ENCODE results near the gene CTCFL. TPM values are rescaled to one million over a fixed set of nuclear protein-coding genes. Genes with fewer than 3 reads are reported as not detected.

CTCFL gene
- total RNA-seq, 4 donors from 2014 or later, result not detected

DNA sequence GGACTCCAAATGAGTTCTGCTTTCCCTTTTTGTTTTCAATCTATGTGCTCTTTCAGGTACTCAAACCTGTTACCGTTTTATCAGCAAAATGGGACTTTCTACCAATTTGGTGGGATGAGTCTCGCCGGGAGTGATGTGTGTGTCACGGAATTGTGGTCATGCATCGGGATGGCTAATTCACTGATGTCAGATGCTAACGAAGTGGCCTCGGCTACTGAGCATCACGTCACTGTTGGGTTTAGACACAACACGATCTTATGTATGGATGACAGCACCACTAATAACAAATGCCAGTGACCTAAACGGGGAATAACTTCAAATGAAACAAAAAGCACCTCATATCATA lies 34.3 kb upstream of the CTCFL start:
- no peak overlapping the region for H3K4me3 ChIP-seq
- peaks cover 0 to 45% of the 10 kb centered on the region in 2 donors for H3K27me3 ChIP-seq
- DNase-seq (ENCODE audit: low spot score in 2 of 2), result no peak
- H3K36me3 ChIP-seq, result no peaks in the 10 kb centered on the region
- TF ChIP-seq POLR2A (IDR thresholded peaks at IDR 0.05) (no peak), EP300 (IDR thresholded peaks at IDR 0.05) (no peak)
- TF ChIP-seq, protein P1, sequence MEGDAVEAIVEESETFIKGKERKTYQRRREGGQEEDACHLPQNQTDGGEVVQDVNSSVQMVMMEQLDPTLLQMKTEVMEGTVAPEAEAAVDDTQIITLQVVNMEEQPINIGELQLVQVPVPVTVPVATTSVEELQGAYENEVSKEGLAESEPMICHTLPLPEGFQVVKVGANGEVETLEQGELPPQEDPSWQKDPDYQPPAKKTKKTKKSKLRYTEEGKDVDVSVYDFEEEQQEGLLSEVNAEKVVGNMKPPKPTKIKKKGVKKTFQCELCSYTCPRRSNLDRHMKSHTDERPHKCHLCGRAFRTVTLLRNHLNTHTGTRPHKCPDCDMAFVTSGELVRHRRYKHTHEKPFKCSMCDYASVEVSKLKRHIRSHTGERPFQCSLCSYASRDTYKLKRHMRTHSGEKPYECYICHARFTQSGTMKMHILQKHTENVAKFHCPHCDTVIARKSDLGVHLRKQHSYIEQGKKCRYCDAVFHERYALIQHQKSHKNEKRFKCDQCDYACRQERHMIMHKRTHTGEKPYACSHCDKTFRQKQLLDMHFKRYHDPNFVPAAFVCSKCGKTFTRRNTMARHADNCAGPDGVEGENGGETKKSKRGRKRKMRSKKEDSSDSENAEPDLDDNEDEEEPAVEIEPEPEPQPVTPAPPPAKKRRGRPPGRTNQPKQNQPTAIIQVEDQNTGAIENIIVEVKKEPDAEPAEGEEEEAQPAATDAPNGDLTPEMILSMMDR (IDR thresholded peaks at IDR 0.05), result no peak
- H3K9me3 ChIP-seq, result no peaks in the 10 kb centered on the region
- H3K4me1 ChIP-seq, result peaks cover 0 to 8% (median 0%) of the 10 kb centered on the region in 4 donors
- 82 to 89% methylated on average over 10 of the region's 10 CpGs for WGBS, 2 donors
- no peak overlapping the region for H3K27ac ChIP-seq

DNA sequence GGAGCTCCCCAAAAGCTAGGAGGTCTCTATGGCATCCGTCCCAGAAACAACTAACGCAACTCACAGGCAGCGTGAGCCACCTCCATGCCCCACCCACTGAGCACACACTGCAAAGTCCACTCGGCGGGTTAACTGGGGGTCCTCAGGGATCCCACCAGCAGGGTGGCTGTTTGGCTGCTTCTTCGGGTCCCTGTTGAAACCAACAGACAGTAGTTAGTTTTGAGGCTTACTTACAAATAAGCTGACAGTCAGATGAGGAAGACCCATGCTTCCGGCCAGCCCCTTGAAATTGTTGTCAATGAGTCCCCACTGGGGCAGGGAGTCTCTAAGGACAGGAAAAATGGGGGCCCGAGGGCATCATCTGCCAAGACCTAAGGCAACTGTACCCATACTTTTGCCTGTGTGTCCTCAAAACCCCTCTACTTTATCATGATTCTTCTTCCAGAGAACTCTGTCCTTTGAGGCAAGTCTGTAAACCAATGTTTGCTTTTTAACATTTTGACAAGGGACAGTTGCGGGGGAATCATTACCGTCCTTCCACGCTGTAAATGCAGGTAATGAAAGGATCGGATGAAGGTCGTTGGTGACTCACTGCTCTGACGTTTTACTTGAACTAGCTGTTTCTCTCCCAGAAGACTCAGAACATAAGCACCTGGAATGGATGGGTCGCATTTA lies 33.8 kb upstream of the CTCFL start:
- 57 to 61% methylated on average over 14 to 15 of the region's 15 CpGs for WGBS, 2 donors
- Histone ChIP-seq H3K4me3 (no peak overlapping the region), H3K27me3 (peaks cover 0 to 45% of the 10 kb centered on the region in 2 donors), H3K9me3 (no peaks in the 10 kb centered on the region), H3K27ac (no peak overlapping the region), H3K4me1 (peaks cover 0 to 8% (median 0%) of the 10 kb centered on the region in 4 donors), H3K36me3 (no peaks in the 10 kb centered on the region)
- DNase-seq (ENCODE audit: low spot score in 2 of 2), result no peak
- TF ChIP-seq EP300 (IDR thresholded peaks at IDR 0.05) (no peak), POLR2A (IDR thresholded peaks at IDR 0.05) (no peak)
- TF ChIP-seq, protein P1 (IDR thresholded peaks at IDR 0.05), result no peak

DNA sequence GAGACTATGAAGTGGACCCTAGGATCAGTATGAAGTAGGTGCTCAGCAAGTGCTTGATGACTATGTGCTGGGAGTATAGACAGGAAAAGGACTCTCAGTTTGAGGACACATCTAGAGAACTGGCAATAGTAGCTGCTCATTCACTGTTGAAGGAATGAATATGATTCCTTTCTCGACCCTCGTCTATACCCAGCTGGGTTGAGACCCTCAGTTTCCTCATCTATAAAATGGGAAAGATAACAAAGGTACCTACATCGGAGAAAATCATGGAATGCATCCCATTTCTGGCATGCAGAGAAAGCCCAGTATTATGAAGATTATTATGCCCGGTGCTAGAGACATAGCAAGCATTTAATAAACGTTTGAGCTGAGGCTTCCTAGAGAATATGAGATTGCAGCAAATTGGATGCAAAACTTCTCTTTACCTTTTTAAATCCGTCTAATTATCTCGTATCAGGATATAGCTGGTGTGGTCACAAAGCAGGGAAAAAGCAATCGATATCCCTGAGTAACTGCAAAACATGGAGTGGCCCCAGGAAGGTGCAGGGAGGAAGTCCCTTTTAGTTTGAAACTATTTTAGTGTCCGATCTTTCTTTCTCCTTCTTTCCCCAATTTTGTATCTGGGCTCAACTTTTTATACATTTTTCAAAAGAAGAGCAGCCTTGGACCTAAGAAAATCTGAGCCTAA lies 33.1 kb upstream of the CTCFL start:
- WGBS, 2 donors, result 74 to 77% methylated on average over 9 of the region's 9 CpGs
- H3K36me3 ChIP-seq, result no peaks in the 10 kb centered on the region
- peaks cover 0 to 8% (median 0%) of the 10 kb centered on the region in 4 donors for H3K4me1 ChIP-seq
- TF ChIP-seq POLR2A (IDR thresholded peaks at IDR 0.05) (no peak), EP300 (IDR thresholded peaks at IDR 0.05) (no peak)
- TF ChIP-seq, protein P1 (IDR thresholded peaks at IDR 0.05), result no peak
- no peaks in the 10 kb centered on the region for H3K9me3 ChIP-seq
- H3K27me3 ChIP-seq, result peaks cover 0 to 45% of the 10 kb centered on the region in 2 donors
- H3K27ac ChIP-seq, result no peak overlapping the region
- DNase-seq (ENCODE audit: low spot score in 2 of 2), result no peak
- no peak overlapping the region for H3K4me3 ChIP-seq

DNA sequence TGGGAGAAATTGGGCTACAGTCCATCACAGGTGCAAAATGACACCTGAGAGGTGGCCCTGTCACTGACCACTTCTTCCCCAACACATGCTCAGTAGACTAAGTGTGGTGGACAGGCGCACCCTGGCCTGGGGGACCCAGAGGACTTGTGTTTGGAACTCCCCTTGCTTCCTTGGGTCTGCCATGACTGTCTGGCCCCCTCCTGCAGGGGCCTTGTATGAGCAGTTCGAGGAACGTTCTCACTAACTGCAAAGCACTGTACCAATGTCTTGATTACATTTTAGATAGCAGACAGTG lies 32.0 kb upstream of the CTCFL start:
- Histone ChIP-seq H3K4me3 (no peak overlapping the region), H3K27ac (no peak overlapping the region), H3K9me3 (no peaks in the 10 kb centered on the region), H3K36me3 (no peaks in the 10 kb centered on the region), H3K4me1 (peaks cover 0 to 8% (median 0%) of the 10 kb centered on the region in 4 donors), H3K27me3 (peaks cover 0 to 45% of the 10 kb centered on the region in 2 donors)
- 81 to 100% methylated on average over 3 of the region's 3 CpGs for WGBS, 2 donors
- no peak for TF ChIP-seq EP300 (IDR thresholded peaks at IDR 0.05)
- TF ChIP-seq POLR2A (IDR thresholded peaks at IDR 0.05), result no peak
- TF ChIP-seq, protein P1 (IDR thresholded peaks at IDR 0.05), result no peak
- no peak for DNase-seq (ENCODE audit: low spot score in 2 of 2)

DNA sequence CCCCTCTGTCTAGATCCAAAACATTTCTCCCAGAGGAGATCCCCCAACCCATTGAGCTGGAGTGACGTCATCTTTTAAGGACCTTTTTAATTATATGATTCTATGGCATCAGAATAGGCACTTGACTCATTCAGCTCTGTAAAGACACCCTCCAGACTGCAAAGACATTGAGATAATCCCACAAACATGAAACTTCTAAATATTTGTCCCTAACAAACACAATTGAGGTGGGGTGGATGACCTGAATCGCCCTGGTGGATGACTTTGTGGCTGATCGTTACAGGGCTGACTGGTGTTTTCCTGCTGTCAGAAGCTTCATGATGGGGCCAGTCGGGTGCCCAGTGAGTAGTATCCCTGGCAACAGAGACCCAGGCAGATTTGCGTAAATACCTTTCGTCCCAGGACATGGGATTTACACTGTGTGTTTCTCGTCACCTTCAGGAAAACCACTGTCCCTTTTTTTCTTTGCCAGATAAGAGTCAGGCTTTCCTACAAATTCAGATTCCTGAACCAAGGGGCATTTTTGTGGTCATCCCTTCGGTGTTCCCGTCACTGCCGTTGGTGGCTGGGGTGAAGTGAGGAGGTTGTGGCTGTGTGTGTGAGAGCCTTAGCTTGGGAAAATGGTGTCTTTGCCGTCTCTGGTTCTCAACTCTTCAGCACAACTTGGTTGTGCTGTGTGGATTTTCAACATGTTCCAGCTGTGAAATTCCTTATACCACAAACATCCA lies 30.7 kb upstream of the CTCFL start:
- no peaks in the 10 kb centered on the region for H3K36me3 ChIP-seq
- peaks cover 0 to 45% of the 10 kb centered on the region in 2 donors for H3K27me3 ChIP-seq
- WGBS, 2 donors, result 75% methylated on average over 11 of the region's 11 CpGs
- H3K4me1 ChIP-seq, result peaks cover 0 to 2% (median 0%) of the 10 kb centered on the region in 4 donors
- no peak overlapping the region for H3K27ac ChIP-seq
- no peak overlapping the region for H3K4me3 ChIP-seq
- H3K9me3 ChIP-seq, result no peaks in the 10 kb centered on the region
- TF ChIP-seq, protein P1 (IDR thresholded peaks at IDR 0.05), result no peak
- no peak for TF ChIP-seq EP300 (IDR thresholded peaks at IDR 0.05)
- TF ChIP-seq POLR2A (IDR thresholded peaks at IDR 0.05), result no peak
- no peak for DNase-seq (ENCODE audit: low spot score in 2 of 2)
